Neutrophil (primary cell): ENCODE results near the gene MEAF6.
"Not testable (repeated sequence)": the region's sequence is repeated elsewhere in the genome, so short reads cannot be mapped to it uniquely, and the experiment has no call there.

Experiments
- H3K27ac ChIP-seq: fragments of 200-600 bp; sonication (generic); 2 replicates; pipeline ENCODE4 v1.5.1; 2016; ENCODE audit warnings: mild to moderate bottlenecking, moderate library complexity
- H3K27me3 ChIP-seq: fragments of 200-600 bp; sonication (generic); 2 replicates; pipeline ENCODE4 v1.6.0; 2016; ENCODE audit warnings: mild to moderate bottlenecking
- H3K36me3 ChIP-seq: fragments of 200-600 bp; sonication (generic); 2 replicates; pipeline ENCODE4 v1.5.1; 2017
- H3K4me1 ChIP-seq, 2 experiments: fragments of 200-600 bp in 1 of 2; sonication (generic) in 1 of 2; 1 replicate in 1 of 2; 2 replicates in 1 of 2; pipeline versions ENCODE4 v1.5.1 to v1.6.1; 2013 to 2016; ENCODE audit warnings: low read depth in 1 of 2, low read length in 1 of 2, mild to moderate bottlenecking in 1 of 2, moderate library complexity in 1 of 2; ENCODE audit not compliant: control insufficient read depth in 1 of 2, insufficient read depth in 1 of 2
- H3K4me3 ChIP-seq, 2 experiments: fragments of 200-600 bp in 1 of 2; sonication (generic) in 1 of 2; 1 replicate in 1 of 2; 2 replicates in 1 of 2; pipeline ENCODE4 v1.5.1; 2013 to 2016; ENCODE audit warnings: low read depth in 1 of 2, low read length in 1 of 2, mild to moderate bottlenecking in 1 of 2, moderate library complexity in 1 of 2
- H3K9me3 ChIP-seq: fragments of 200-600 bp; sonication (generic); 2 replicates; pipeline ENCODE4 v1.5.1; 2016
- TF ChIP-seq, protein P1 (sequence below): fragments of 200-600 bp; sonication (generic); IDR thresholded peaks from 2 replicates; pipeline ENCODE4 v1.5.1; 2016; ENCODE audit warnings: antibody characterized with exemption

The MEAF6 gene

DNA sequence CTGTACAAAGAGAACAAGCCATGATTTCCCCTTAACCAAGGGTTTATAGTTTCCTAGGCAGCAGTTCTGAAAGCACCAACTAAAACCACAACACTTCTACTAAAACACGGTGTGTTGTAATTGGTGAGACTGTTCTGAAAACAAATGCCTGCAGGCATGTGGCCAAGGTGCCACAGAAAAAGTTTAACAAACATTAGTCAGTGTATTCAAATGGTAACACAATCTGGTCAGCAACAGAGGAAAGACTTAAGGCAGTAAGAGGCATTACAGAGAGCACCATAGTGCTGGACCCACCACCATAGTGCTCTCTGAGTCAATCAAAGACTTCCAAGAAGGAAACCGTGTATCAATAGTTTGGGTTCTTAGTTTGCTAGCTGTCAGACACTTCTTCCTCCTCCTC, 22.8 kb upstream of the MEAF6 start:
- no peaks in the 10 kb centered on the region for H3K27me3 ChIP-seq
- peaks cover 71% of the 10 kb centered on the region for H3K36me3 ChIP-seq
- TF ChIP-seq, protein P1, sequence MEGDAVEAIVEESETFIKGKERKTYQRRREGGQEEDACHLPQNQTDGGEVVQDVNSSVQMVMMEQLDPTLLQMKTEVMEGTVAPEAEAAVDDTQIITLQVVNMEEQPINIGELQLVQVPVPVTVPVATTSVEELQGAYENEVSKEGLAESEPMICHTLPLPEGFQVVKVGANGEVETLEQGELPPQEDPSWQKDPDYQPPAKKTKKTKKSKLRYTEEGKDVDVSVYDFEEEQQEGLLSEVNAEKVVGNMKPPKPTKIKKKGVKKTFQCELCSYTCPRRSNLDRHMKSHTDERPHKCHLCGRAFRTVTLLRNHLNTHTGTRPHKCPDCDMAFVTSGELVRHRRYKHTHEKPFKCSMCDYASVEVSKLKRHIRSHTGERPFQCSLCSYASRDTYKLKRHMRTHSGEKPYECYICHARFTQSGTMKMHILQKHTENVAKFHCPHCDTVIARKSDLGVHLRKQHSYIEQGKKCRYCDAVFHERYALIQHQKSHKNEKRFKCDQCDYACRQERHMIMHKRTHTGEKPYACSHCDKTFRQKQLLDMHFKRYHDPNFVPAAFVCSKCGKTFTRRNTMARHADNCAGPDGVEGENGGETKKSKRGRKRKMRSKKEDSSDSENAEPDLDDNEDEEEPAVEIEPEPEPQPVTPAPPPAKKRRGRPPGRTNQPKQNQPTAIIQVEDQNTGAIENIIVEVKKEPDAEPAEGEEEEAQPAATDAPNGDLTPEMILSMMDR = no peak
- no peak overlapping the region for H3K4me3 ChIP-seq
- H3K27ac ChIP-seq = no peak overlapping the region
- no peaks in the 10 kb centered on the region for H3K9me3 ChIP-seq
- H3K4me1 ChIP-seq = no peaks in the 10 kb centered on the region

DNA sequence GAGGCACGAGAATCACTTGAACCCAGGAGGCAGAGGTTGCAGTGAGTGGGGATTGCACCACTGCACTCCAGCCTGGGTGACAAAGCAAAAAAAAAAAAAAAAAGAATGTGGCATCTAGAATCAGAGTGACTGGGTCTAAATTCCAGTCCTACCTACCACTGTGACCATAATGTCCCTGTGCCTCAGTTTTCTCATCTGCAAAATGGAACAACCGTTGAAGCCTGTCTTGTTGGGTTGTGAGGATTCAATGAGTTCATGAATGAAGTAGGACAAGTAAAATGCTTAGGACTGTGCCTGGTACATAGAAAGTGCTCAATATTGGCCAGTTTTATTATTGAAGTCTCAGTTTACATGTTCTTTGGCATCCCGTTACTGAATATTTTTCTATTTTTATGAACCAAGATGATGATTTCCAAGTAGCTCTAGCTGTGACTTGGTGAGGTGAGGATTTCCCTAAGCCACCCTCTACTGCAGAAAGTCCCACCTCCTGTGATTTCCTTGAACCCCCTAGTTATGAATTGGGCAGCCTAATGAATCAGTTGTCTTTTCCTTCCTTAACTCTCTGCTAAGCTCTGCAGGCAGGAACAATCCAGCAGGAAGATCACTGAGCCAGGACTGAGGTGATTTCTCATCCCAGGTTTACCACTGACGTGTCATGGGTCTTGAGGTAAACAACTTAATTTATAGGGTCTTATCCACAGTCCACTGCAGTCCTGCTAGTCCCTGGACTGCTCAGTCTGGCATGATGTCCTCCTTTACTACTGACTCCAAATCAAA, 18.9 kb upstream of the MEAF6 start:
- TF ChIP-seq, protein P1 = no peak
- Histone ChIP-seq H3K27ac (no peak overlapping the region), H3K27me3 (no peaks in the 10 kb centered on the region), H3K4me3 (no peak overlapping the region), H3K36me3 (peaks cover 34% of the 10 kb centered on the region), H3K4me1 (no peaks in the 10 kb centered on the region), H3K9me3 (no peaks in the 10 kb centered on the region)

DNA sequence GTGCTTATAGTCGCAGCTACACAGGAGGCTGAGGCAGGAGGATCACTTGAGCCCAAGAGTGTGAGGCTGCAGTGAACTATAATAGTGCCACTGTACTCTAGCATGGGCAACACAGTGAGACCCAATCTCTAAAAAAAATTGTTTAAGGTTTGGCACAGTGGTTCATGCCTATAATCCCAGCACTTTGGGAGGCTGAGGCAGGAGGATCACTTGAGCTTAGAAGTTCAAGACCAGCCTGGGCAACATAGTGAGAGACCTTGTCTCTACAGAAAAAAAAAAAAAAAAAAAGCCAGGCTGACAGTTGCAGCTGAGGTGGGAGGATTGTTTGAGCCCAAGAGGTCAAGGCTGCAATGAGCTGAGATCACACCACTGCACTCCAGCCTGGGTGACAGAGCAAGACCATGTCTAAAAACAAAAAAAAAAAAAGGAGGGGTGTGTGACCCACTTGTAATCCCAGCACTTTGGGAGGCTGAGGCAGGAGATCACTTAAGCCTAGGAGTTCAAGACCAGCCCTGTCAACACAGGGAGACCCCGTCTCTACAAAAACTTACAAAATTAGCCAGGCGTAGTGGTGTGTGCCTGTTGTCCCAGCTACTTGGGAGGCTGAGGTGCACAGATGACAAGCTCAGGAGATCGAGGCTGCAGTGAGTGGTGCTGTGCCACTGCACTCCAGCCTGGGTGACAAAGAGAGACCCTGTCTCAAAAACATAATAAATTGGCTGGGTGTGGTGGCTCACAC, 18.0 kb upstream of the MEAF6 start:
- peaks cover 25% of the 10 kb centered on the region for H3K36me3 ChIP-seq
- H3K9me3 ChIP-seq, H3K4me1 ChIP-seq, H3K4me3 ChIP-seq, H3K27ac ChIP-seq, H3K27me3 ChIP-seq: not testable (repeated sequence)

DNA sequence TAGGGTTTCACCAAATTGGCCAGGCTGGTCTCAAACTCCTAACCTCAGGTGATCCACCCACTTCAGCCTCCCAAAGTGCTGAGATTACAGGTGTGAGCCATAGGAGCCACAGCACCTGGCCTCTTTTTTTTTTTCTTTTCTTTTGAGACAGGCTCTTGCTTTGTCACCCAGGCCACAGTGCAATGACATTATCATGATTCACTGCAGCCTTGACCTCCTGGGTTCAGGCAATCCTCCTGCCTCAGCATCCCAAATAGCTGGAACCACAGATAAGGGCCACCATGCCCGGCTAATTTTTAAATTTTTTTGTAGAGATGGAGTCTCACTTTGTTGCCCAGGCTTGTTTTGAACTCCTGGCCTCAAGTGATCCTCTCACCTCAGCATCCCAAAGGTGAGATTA, 15.3 kb upstream of the MEAF6 start:
- H3K4me3 ChIP-seq, H3K27me3 ChIP-seq, H3K27ac ChIP-seq, H3K9me3 ChIP-seq, H3K4me1 ChIP-seq, H3K36me3 ChIP-seq: not testable (repeated sequence)

DNA sequence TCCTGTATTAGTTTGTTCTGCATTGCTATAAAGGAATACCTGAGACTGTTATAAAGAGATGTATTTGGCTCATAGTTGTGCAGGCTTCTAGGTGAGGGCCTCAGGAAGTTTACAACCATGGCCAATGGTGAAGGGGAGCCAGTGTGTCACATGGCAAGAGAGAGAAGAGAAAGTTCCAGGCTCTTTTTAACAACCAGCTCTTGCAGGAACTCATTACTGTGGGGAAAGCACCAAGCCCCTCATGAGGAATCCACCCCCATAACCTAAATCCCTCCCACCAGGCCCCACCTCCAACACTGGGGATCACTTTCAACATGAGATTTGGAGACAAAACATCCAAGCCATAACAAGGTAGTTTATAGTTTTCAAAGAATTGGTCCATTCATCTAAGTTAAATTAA, 5.0 kb upstream of the MEAF6 start:
- no peaks in the 10 kb centered on the region for H3K9me3 ChIP-seq
- TF ChIP-seq, protein P1 = no peak
- H3K4me1 ChIP-seq = peaks cover 7 to 8% of the 10 kb centered on the region in 2 experiments
- no peak overlapping the region for H3K4me3 ChIP-seq
- H3K27me3 ChIP-seq = no peaks in the 10 kb centered on the region
- no peaks in the 10 kb centered on the region for H3K36me3 ChIP-seq
- H3K27ac ChIP-seq = no peak overlapping the region

DNA sequence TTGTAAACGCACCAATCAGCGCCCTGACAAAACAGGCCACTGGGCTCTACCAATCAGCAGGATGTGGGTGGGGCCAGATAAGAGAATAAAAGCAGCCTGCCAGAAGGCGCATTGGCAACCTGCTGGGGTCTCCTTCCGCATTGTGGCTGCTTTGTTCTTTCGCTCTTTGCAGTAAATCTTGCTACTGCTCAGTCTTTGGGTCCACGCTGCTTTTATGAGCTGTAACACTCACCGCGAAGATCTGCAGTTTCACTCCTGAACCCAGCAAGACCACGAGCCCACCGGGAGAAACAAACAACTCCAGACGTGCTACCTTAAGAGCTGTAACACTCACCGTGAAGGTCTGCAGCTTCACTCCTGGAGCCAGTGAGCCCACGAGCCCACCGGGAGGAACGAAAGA, 4.4 kb upstream of the MEAF6 start:
- not testable (repeated sequence) for H3K27me3 ChIP-seq, H3K9me3 ChIP-seq, H3K27ac ChIP-seq, H3K4me3 ChIP-seq, H3K36me3 ChIP-seq, H3K4me1 ChIP-seq

DNA sequence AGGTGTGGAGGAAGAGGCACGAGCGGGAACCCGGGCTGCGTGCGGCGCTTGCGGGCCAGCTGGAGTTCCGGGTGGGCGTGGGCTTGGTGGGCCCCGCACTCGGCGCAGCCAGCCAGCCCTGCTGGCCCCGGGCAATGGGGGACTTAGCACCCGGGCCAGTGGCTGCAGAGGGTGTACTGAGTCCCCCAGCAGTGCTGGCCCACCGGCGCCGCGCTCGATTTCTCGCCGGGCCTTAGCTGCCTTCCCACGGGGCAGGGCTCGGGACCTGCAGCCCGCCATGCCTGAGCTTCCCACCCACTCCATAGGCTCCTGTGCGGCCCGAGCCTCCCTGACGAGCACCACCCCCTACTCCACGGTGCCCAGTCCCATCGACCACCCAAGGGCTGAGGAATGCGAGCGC, 3.7 kb upstream of the MEAF6 start:
- not testable (repeated sequence) for H3K36me3 ChIP-seq, H3K9me3 ChIP-seq, H3K27me3 ChIP-seq, H3K4me3 ChIP-seq, H3K27ac ChIP-seq
- H3K4me1 ChIP-seq = peaks cover 15 to 16% of the 10 kb centered on the region in 2 experiments
